ENCODE measurements around the gene EMILIN1.

EMILIN1 gene

GRCh38 chr2:27135478-27135955, 57.1 kb downstream of the EMILIN1 start:
- WGBS, result 97% methylated on average over 12 of the region's 12 CpGs
- Histone ChIP-seq H4K91ac (ENCODE audit: low read length) (no peak overlapping the region), H3K4me3 (ENCODE audit: insufficient read depth in 1 of 2, low read depth in 1 of 2, low read length in 2 of 2) (no peak overlapping the region), H2BK15ac (ENCODE audit: low read depth, poor library complexity, severe bottlenecking) (no peak overlapping the region), H3K4ac (ENCODE audit: low read depth in 1 of 2, low read length in 2 of 2) (no peak overlapping the region), H3K18ac (ENCODE audit: low read depth in 1 of 2, low read length in 2 of 2) (no peak overlapping the region), H3K36me3 (ENCODE audit: control insufficient read depth in 1 of 2, insufficient read depth in 2 of 2, low read depth in 1 of 2, low read length in 2 of 2) (peaks cover 27 to 29% of the 10 kb centered on the region in 2 experiments), H3K14ac (ENCODE audit: low read length in 2 of 2) (no peak overlapping the region), H3K79me1 (replicated peaks; ENCODE audit: low read length, poor library complexity, severe bottlenecking) (peaks cover 20% of the 10 kb centered on the region), H2BK120ac (ENCODE audit: low read depth, low read length) (no peak overlapping the region), H3K27ac (ENCODE audit: low read length, poor library complexity, severe bottlenecking) (no peak overlapping the region), H3K4me1 (ENCODE audit: control insufficient read depth, insufficient read depth, low read depth, low read length) (peaks cover 17% of the 10 kb centered on the region), H4K8ac (ENCODE audit: low read length) (no peak overlapping the region), H3K23ac (ENCODE audit: low read length in 2 of 2) (no peak overlapping the region), H3K9ac (ENCODE audit: low read length) (no peak overlapping the region), H3K4me2 (ENCODE audit: low read length, poor library complexity, severe bottlenecking) (no peak overlapping the region), H3K9me3 (ENCODE audit: control insufficient read depth, low read length) (no peaks in the 10 kb centered on the region), H2BK5ac (ENCODE audit: low read depth, low read length, poor library complexity, severe bottlenecking) (no peak overlapping the region), H2BK12ac (ENCODE audit: low read length in 2 of 2) (no peak overlapping the region), H2AFZ (ENCODE audit: low read depth, low read length) (no peak overlapping the region), H3K27me3 (ENCODE audit: control insufficient read depth in 1 of 2, insufficient read depth in 1 of 2, low read length in 2 of 2) (peaks cover 3 to 10% of the 10 kb centered on the region in 2 experiments), H2AK5ac (ENCODE audit: low read length, severe bottlenecking) (no peak overlapping the region)
- DNase-seq, result no peak

Measured in mesenchymal stem cell (in vitro differentiated cells and primary cell).